ENCODE measurements around the gene VOPP1.
A peak's percentile ranks its signal among the peaks of the same experiment; 100 is the strongest.

The VOPP1 gene

DNA sequence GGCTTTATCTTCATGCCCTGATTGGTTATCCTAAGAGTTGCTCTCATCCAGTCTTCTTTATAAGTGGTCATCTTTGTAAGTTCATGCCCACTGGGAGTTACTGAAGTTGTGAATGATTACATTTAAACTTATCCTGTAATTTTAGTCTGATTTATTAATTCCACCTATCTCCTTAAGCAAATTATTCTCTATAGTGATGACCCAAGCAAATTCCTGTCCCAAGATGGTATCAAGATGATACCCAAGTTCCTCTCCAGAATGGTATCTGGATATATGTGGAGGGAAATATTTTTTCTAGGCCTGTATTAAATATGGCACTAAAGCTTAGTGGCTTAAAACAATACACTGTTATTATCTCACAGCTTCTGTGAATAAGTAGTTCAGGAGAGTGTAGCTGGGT is 22.6 kb upstream of the VOPP1 start:
- TF ChIP-seq, protein P1, sequence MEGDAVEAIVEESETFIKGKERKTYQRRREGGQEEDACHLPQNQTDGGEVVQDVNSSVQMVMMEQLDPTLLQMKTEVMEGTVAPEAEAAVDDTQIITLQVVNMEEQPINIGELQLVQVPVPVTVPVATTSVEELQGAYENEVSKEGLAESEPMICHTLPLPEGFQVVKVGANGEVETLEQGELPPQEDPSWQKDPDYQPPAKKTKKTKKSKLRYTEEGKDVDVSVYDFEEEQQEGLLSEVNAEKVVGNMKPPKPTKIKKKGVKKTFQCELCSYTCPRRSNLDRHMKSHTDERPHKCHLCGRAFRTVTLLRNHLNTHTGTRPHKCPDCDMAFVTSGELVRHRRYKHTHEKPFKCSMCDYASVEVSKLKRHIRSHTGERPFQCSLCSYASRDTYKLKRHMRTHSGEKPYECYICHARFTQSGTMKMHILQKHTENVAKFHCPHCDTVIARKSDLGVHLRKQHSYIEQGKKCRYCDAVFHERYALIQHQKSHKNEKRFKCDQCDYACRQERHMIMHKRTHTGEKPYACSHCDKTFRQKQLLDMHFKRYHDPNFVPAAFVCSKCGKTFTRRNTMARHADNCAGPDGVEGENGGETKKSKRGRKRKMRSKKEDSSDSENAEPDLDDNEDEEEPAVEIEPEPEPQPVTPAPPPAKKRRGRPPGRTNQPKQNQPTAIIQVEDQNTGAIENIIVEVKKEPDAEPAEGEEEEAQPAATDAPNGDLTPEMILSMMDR (IDR thresholded peaks at IDR 0.05; ENCODE audit: insufficient read depth, low read depth, low read length, missing control alignments) = no peak
- no peak overlapping the region for H3K4me3 ChIP-seq (ENCODE audit: low read depth, low read length)
- no peak for DNase-seq (ENCODE audit: low read depth)

DNA sequence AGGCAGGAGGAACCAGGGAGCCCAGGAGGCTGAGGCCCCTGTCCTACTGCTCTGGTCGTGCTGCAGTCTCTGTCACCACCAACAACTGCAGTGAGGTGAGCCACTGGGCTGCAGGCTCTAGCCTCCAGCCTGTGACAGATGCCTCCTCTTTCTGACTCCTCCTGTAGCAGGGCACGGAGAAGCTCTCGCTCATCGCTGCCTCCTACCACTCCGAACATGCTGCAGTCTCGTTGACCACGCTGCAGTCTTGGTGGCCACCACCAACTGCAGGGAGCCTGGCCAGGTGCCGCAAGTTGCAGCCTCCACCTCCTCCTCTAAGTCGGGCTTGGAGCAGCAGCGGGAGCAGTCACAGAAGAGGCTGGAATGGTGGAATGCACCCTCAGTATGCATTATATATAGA is 22.1 kb upstream of the VOPP1 start:
- H3K4me3 ChIP-seq (ENCODE audit: low read depth, low read length) = no peak overlapping the region
- no peak for DNase-seq (ENCODE audit: low read depth)
- TF ChIP-seq, protein P1 (IDR thresholded peaks at IDR 0.05; ENCODE audit: insufficient read depth, low read depth, low read length, missing control alignments) = no peak

DNA sequence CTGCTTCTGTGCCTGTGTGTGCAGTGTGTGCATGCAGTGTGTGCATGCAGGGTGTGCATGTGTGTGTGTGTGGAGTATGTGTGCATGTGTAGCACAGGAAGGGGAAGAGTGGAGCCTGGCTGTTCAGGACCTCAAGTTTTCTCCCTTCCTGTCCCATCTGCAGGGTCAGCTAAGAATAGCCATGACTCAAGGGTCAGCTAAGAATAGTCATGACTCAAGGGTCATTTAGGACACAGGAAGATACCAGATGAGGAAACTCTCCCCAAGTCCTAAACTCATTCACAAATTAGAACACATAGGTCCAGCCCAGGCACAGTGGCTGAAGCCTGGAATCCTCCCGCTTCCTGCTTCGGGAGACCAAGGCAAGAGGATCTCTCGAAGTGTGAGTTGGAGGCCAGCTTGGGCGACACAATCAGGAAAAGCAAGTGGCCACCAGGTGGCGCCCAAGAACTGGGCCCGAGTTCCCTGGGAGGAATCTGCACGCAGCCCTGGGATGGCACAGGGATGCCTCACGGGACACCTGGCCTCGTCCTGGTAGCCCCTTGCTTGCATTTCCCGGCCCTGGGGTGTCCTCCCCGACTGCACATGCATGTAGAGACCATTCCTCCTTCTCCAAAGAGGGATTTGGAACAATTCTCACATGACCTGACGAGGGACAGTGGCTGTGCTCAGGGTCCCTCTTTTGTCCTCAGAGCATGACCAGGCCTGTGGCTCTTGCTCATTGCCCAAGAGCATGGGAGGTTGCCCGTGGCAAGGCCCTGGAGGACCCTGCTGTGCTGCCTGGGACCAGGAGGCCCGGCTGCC is 21.4 kb upstream of the VOPP1 start:
- TF ChIP-seq, protein P1 (IDR thresholded peaks at IDR 0.05; ENCODE audit: insufficient read depth, low read depth, low read length, missing control alignments) = peak; percentile 92
- peak; percentile 70 for DNase-seq (ENCODE audit: low read depth)
- no peak overlapping the region for H3K4me3 ChIP-seq (ENCODE audit: low read depth, low read length)

DNA sequence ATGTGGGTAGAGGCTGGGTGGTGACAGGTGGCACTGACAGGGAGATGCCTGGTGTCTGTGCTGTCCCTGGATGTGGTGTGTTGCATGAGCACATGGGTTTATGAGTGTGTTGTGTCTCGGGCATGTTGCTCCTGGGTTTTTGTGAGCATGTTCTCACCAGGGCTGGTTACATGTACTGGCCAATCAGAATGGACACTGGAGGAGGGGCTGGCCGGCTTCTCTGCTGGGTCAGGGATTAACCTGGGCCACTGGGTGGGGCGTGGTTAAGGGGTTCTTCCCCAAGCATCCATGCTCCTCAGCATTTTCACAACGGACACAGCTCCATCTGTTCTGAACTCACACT is 20.8 kb upstream of the VOPP1 start:
- TF ChIP-seq, protein P1 (IDR thresholded peaks at IDR 0.05; ENCODE audit: insufficient read depth, low read depth, low read length, missing control alignments) = no peak
- DNase-seq (ENCODE audit: low read depth) = no peak
- H3K4me3 ChIP-seq (ENCODE audit: low read depth, low read length) = no peak overlapping the region

DNA sequence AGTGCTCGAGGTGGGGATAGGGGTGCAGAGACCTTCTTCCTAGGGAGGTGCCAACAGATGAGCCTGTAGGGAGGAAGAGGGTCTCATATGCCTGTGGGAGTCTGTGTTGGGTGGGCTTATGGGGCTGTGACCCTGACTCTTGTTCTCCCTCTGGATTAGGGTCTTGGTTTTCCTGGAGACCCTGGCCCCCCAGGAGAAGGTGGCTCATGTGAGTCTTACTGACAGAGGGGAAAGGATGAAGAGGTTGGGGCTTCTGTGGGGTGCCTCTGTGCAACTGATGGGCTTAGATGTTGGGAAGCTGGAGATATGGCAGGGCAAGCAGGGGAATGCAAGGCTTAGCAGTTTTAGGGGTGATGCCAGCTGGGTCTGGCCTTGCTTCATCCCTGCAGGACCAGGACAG is 20.2 kb upstream of the VOPP1 start:
- DNase-seq (ENCODE audit: low read depth) = no peak
- TF ChIP-seq, protein P1 (IDR thresholded peaks at IDR 0.05; ENCODE audit: insufficient read depth, low read depth, low read length, missing control alignments) = no peak
- H3K4me3 ChIP-seq (ENCODE audit: low read depth, low read length) = no peak overlapping the region

DNA sequence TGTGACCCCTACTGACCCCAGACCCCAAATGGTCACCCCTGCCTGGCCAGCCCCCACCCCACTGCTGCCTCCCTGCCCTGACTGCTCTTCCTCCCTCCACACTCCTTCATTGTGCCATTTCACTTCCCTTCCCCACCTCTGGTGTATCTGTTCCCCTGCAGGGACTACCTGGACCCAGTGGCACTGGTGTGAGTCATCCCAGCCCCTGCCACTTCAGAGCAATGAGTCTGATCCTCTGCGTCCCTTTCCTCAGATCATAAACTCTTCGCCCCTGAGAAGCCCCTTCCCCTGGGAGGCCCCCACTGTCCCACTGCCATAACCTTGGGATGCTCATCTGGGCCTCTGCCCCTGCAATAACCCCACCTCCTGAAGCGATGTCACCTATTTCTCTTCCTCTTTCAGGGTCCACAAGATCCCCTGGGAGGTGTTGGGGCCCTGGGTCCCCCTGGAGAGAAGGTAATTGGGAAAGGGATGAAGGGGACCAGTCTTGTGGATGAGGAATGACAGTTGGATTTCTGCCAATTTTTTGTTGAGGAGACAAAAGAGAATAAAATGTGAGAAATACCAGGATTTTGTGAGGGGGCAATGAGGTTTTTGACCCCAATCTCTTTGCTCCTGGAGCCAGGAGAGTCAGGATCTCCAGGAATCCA is 19.1 kb upstream of the VOPP1 start:
- H3K4me3 ChIP-seq (ENCODE audit: low read depth, low read length) = no peak overlapping the region
- TF ChIP-seq, protein P1 (IDR thresholded peaks at IDR 0.05; ENCODE audit: insufficient read depth, low read depth, low read length, missing control alignments) = no peak
- DNase-seq (ENCODE audit: low read depth) = no peak
